Measurements from ENCODE around the gene PRSS36. TPM values are rescaled to one million over a fixed set of nuclear protein-coding genes. Genes with fewer than 3 reads are reported as not detected.
"Not testable (repeated sequence)": the region's sequence is repeated elsewhere in the genome, so short reads cannot be mapped to it uniquely, and the experiment has no call there.

PRSS36 gene
- total and polyA plus RNA-seq, 2 of the 4 experiments (the other 2 are of a cell fraction): 0.18 to 0.55 TPM

- Histone ChIP-seq H2AK9ac (replicated peaks; ENCODE audit: low read depth, low read length, poor library complexity) (peak overlapping the region; percentile 80), H3K9me1 (ENCODE audit: insufficient read depth, low read length) (peaks cover 8% of the 10 kb centered on the region; the same call in 1 of the 2 replicates), H2BK5ac (ENCODE audit: low read depth, low read length, poor library complexity, severe bottlenecking) (peak overlapping the region; percentile 79), H4K8ac (ENCODE audit: low read depth in 2 of 2, low read length in 2 of 2) (peak overlapping the region; percentile 48 to 93), H3K18ac (ENCODE audit: low read depth, low read length) (0 out of 2 replicates have a peak overlapping the region, but pooled peaks have one; percentile 16), H3K27me3 (ENCODE audit: control insufficient read depth, insufficient read depth, low read length) (peaks cover 4% of the 10 kb centered on the region; the same call in 1 of the 2 replicates), H3K4me3 (ENCODE audit: insufficient read depth, low read depth, low read length) (peak overlapping the region; percentile 19; the same call in 1 of the 2 replicates), H2BK120ac (ENCODE audit: low read depth, low read length) (peak overlapping the region; percentile 49), H3K23ac (ENCODE audit: low read depth, low read length) (peak overlapping the region; percentile 72; the same call in 1 of the 2 replicates), H3K9ac (ENCODE audit: low read depth, low read length) (peak overlapping the region; percentile 42), H3K79me1 (ENCODE audit: low read depth in 1 of 2, low read length in 2 of 2) (peaks cover 0 to 7% of the 10 kb centered on the region in 2 experiments; a peak in 1 of 4 replicates), H3K56ac (ENCODE audit: extremely low read depth, insufficient read depth, low read length) (peak overlapping the region; percentile 35), H4K5ac (ENCODE audit: low read depth, low read length) (peak overlapping the region; percentile 42), H3K4me1 (ENCODE audit: control insufficient read depth, insufficient read depth, low read length) (peaks cover 16% of the 10 kb centered on the region), H4K20me1 (ENCODE audit: insufficient read depth, low read length) (no peaks in the 10 kb centered on the region; the same call in 1 of the 2 replicates), H4K91ac (ENCODE audit: insufficient read depth, low read depth, low read length) (peak overlapping the region; percentile 52; the same call in 1 of the 2 replicates), H2BK15ac (ENCODE audit: low read depth, low read length) (no peak overlapping the region; the same call in 2 of the 3 replicates), H3K36me3 (ENCODE audit: control insufficient read depth, insufficient read depth, low read length) (no peaks in the 10 kb centered on the region), H2AK5ac (ENCODE audit: low read depth, low read length) (peak overlapping the region; percentile 86), H3K4me2 (ENCODE audit: low read depth, low read length) (peak overlapping the region; percentile 87), H2BK20ac (ENCODE audit: low read depth, low read length) (no peak overlapping the region; the same call in 1 of the 2 replicates), H2AFZ (replicated peaks; ENCODE audit: low read length, poor library complexity) (peak overlapping the region; percentile 86), H3K27ac (ENCODE audit: insufficient read depth, low read length) (peak overlapping the region; percentile 74), H3K14ac (replicated peaks; ENCODE audit: low read depth, low read length) (peak overlapping the region; percentile 41), H3K4ac (ENCODE audit: low read depth, low read length) (peak overlapping the region; percentile 80), H3K9me3 (ENCODE audit: control insufficient read depth, insufficient read depth, low read length) (no peaks in the 10 kb centered on the region)
- ATAC-seq (ENCODE audit: low read depth): peak; percentile 6
- ChIA-PET POLR2A (ENCODE audit: unreplicated experiment) (interaction anchor here (0.9 to 1.8 kb wide), 3 partner anchors 24 to 157 kb away, joined by 3 to 9 read pairs (median 7); partner anchors contain the start of genes FUS, HSD3B7 and KAT8), CTCF (interaction anchor here (0.7 to 2.2 kb wide), 17 partner anchors 10 to 328 kb away, joined by 3 to 13 read pairs (median 4); partner anchors contain the start of genes KAT8 and ZNF843)
- no peak for TF ChIP-seq NFE2L2 (IDR thresholded peaks at IDR 0.05; ENCODE audit: low read depth, low read length)
- TF ChIP-seq, protein P1, sequence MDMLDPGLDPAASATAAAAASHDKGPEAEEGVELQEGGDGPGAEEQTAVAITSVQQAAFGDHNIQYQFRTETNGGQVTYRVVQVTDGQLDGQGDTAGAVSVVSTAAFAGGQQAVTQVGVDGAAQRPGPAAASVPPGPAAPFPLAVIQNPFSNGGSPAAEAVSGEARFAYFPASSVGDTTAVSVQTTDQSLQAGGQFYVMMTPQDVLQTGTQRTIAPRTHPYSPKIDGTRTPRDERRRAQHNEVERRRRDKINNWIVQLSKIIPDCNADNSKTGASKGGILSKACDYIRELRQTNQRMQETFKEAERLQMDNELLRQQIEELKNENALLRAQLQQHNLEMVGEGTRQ (IDR thresholded peaks at IDR 0.05; ENCODE audit: low read depth, low read length): peak; percentile 7; the same call in 1 of the 2 replicates
- peak; percentile 84 for DNase-seq
- 17% methylated on average over 5 of the region's 10 CpGs; no CpG with 5 or more reads in 1 of the 2 experiments for WGBS, 2 experiments (ENCODE audit: extremely low coverage in 2 of 2, insufficient read length in 1 of 2)
- intact Hi-C loops (cut with micrococcal nuclease) (loop anchor here (1.0 to 2.0 kb wide), 4 partner anchors 25 to 184 kb away; partner anchors contain the start of genes HSD3B7, KAT8, SETD1A and VKORC1), in situ Hi-C loops (cut with MboI; ENCODE audit: low sequenced_read_pairs) (no loop called here), dilution Hi-C loops (cut with HindIII; ENCODE audit: low sequenced_read_pairs, unreplicated experiment) (no loop called here)
- no TSS peak for BruUV-seq (replicated peaks)
Measured at GRCh38 chr16:31141489-31142108, 8.3 kb downstream of the PRSS36 start.

- Histone ChIP-seq H2AK9ac (replicated peaks; ENCODE audit: low read depth, low read length, poor library complexity) (peak overlapping the region; percentile 80), H4K8ac (ENCODE audit: low read depth in 2 of 2, low read length in 2 of 2) (peak overlapping the region; percentile 48 to 93; a peak in 2 of 4 replicates), H2BK5ac (ENCODE audit: low read depth, low read length, poor library complexity, severe bottlenecking) (peak overlapping the region; percentile 79), H3K4ac (ENCODE audit: low read depth, low read length) (peak overlapping the region; percentile 80; the same call in 1 of the 2 replicates), H2AFZ (replicated peaks; ENCODE audit: low read length, poor library complexity) (peak overlapping the region; percentile 86), H3K4me1 (ENCODE audit: control insufficient read depth, insufficient read depth, low read length) (peaks cover 16% of the 10 kb centered on the region), H2AK5ac (ENCODE audit: low read depth, low read length) (peak overlapping the region; percentile 86), H3K14ac (replicated peaks; ENCODE audit: low read depth, low read length) (0 out of 2 replicates have a peak overlapping the region, but pooled peaks have one; percentile 1), H3K4me2 (ENCODE audit: low read depth, low read length) (0 out of 2 replicates have a peak overlapping the region, but pooled peaks have one; percentile 87), H4K91ac (ENCODE audit: insufficient read depth, low read depth, low read length) (peak overlapping the region; percentile 52; the same call in 1 of the 2 replicates), H4K5ac (ENCODE audit: low read depth, low read length) (peak overlapping the region; percentile 8; the same call in 1 of the 2 replicates)
- H2BK20ac ChIP-seq (ENCODE audit: low read depth, low read length); H3K23ac ChIP-seq (ENCODE audit: low read depth, low read length); intact Hi-C loops (cut with micrococcal nuclease); H3K9me3 ChIP-seq (ENCODE audit: control insufficient read depth, insufficient read depth, low read length); H3K27ac ChIP-seq (ENCODE audit: insufficient read depth, low read length); H3K79me1 ChIP-seq (ENCODE audit: low read depth in 1 of 2, low read length in 2 of 2); H2BK120ac ChIP-seq (ENCODE audit: low read depth, low read length); H3K18ac ChIP-seq (ENCODE audit: low read depth, low read length); H3K4me3 ChIP-seq (ENCODE audit: insufficient read depth, low read depth, low read length); H3K36me3 ChIP-seq (ENCODE audit: control insufficient read depth, insufficient read depth, low read length); H3K9ac ChIP-seq (ENCODE audit: low read depth, low read length); H3K9me1 ChIP-seq (ENCODE audit: insufficient read depth, low read length); dilution Hi-C loops (cut with HindIII; ENCODE audit: low sequenced_read_pairs, unreplicated experiment); H2BK15ac ChIP-seq (ENCODE audit: low read depth, low read length); in situ Hi-C loops (cut with MboI; ENCODE audit: low sequenced_read_pairs); DNase-seq; ATAC-seq (ENCODE audit: low read depth); H4K20me1 ChIP-seq (ENCODE audit: insufficient read depth, low read length); H3K27me3 ChIP-seq (ENCODE audit: control insufficient read depth, insufficient read depth, low read length); BruUV-seq (replicated peaks); POLR2A ChIA-PET (ENCODE audit: unreplicated experiment); H3K56ac ChIP-seq (ENCODE audit: extremely low read depth, insufficient read depth, low read length); CTCF ChIA-PET: not testable (repeated sequence)
- WGBS, 2 experiments (ENCODE audit: extremely low coverage in 2 of 2, insufficient read length in 1 of 2): no CpG with 5 or more reads among the region's 9 CpGs
Measured at GRCh38 chr16:31141071-31141469, 8.8 kb downstream of the PRSS36 start.
